Testis (tissue), 2 donors: ENCODE results near the gene PM20D1.

Experiments used
- POLR2A ChIP-seq: fragments of 450-650 bp; IDR thresholded peaks from one replicate; pipeline ENCODE4 v1.6.1; 2017; ENCODE audit warnings: antibody characterized with exemption, mild to moderate bottlenecking, moderate library complexity
- TF ChIP-seq, protein P1 (sequence below), 3 experiments: fragments of 450-650 bp in 2 of 3; fragments of 200-600 bp in 1 of 3; sonication (generic) in 1 of 3; IDR thresholded peaks; one replicate each; pipeline ENCODE4 v1.5.1; 2016 to 2019; ENCODE audit warnings: antibody characterized with exemption in 3 of 3, mild to moderate bottlenecking in 2 of 3, moderate library complexity in 1 of 3

DNA sequence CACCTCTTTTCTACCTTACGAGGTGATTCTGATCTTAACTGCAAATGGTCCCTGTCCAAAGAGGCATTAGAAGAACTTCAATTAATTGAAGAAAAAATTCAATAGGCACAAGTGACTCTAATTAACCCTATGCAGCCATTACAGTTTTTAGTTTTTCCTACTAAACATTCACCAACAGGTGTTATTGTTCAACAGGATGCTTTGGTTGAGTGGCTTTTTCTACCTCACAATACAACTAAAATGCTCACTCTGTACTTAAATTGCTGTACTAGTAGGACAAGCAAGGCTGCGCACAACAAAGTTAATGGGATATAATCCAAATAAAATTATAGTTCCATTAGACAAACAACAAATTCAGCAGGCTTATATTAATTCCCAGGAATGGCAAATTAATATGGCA is 11.6 kb upstream of the PM20D1 start:
- no peak for TF ChIP-seq POLR2A
- TF ChIP-seq, protein P1, sequence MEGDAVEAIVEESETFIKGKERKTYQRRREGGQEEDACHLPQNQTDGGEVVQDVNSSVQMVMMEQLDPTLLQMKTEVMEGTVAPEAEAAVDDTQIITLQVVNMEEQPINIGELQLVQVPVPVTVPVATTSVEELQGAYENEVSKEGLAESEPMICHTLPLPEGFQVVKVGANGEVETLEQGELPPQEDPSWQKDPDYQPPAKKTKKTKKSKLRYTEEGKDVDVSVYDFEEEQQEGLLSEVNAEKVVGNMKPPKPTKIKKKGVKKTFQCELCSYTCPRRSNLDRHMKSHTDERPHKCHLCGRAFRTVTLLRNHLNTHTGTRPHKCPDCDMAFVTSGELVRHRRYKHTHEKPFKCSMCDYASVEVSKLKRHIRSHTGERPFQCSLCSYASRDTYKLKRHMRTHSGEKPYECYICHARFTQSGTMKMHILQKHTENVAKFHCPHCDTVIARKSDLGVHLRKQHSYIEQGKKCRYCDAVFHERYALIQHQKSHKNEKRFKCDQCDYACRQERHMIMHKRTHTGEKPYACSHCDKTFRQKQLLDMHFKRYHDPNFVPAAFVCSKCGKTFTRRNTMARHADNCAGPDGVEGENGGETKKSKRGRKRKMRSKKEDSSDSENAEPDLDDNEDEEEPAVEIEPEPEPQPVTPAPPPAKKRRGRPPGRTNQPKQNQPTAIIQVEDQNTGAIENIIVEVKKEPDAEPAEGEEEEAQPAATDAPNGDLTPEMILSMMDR (IDR thresholded peaks at IDR 0.05): no peak
